Choroid plexus epithelial cell (primary cell): Measurements from ENCODE around the gene GRIK1.

Source experiments
- DNase-seq: peaks from one replicate; pipeline ENCODE4 v3.0.0-alpha.2; 2010; ENCODE audit warnings: low read depth
- H3K4me3 ChIP-seq: 2 replicates; pipeline ENCODE4 v1.5.1; 2011; ENCODE audit warnings: low read depth, mild to moderate bottlenecking, control low read depth, low read length, moderate library complexity
- TF ChIP-seq, protein P1 (sequence below): conservative IDR thresholded peaks from 2 replicates; pipeline ENCODE4 v1.5.1; 2011; ENCODE audit warnings: low read depth, mild to moderate bottlenecking, control low read depth, inconsistent platforms, low read length, moderate library complexity

The GRIK1 gene

DNA sequence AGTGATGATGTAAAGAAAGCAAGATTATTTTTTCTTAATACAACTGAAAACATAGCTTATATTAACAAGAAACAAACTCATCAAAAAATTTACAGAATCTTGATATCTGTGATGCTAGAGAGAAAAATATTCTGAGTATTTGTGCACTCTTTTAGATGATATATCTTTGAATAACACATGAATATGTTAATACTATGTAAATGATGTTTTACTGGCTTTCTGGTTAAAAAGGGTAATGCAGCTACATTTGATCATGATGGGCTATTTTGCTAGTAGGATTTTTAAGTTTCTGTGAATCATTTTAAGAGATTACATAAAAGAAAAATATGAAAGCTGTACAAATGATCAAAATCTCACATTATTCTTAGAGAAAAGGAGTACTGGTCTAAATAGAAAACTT, 114.5 kb downstream of the GRIK1 start:
- no peak overlapping the region for H3K4me3 ChIP-seq
- TF ChIP-seq, protein P1, sequence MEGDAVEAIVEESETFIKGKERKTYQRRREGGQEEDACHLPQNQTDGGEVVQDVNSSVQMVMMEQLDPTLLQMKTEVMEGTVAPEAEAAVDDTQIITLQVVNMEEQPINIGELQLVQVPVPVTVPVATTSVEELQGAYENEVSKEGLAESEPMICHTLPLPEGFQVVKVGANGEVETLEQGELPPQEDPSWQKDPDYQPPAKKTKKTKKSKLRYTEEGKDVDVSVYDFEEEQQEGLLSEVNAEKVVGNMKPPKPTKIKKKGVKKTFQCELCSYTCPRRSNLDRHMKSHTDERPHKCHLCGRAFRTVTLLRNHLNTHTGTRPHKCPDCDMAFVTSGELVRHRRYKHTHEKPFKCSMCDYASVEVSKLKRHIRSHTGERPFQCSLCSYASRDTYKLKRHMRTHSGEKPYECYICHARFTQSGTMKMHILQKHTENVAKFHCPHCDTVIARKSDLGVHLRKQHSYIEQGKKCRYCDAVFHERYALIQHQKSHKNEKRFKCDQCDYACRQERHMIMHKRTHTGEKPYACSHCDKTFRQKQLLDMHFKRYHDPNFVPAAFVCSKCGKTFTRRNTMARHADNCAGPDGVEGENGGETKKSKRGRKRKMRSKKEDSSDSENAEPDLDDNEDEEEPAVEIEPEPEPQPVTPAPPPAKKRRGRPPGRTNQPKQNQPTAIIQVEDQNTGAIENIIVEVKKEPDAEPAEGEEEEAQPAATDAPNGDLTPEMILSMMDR: no peak
- no peak for DNase-seq

DNA sequence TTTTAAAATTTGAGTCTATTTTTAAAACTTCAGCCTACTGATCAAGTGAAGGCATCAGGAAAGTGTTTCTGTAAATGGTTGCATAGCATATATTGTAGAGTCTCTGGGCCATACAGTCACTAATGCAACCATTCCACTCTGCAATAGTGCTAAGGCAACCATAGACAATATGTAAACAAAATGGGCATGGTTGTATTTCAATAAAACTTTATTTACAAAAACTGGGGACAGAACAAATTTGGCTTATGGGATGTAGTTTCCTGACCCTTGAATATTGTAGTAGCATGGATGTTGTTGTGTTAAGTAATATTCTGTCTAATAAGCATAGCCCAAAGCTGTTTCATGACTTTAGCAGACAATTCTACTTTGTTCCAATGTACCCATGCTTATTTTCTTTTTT, 117.7 kb downstream of the GRIK1 start:
- no peak overlapping the region for H3K4me3 ChIP-seq
- no peak for DNase-seq
- TF ChIP-seq, protein P1: no peak

DNA sequence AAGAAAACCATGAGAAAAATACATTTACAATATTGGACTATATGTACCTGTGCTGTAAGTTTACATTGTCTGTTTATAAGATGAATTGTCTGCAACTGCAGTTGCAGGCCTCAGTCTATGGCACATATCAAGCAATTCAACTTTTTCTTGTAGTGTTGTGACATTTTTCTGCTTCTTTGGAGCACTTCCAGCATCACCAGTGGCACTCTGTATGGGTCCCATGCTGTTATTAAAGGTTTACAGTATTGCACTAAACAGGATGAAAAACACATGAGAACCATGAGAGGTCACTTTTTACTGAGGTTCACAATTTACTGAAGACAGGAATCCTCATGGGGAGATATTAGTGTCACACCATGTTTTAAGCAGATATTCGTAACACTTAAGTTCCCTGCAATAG, 118.6 kb downstream of the GRIK1 start:
- TF ChIP-seq, protein P1: no peak
- H3K4me3 ChIP-seq: no peak overlapping the region
- DNase-seq: no peak

DNA sequence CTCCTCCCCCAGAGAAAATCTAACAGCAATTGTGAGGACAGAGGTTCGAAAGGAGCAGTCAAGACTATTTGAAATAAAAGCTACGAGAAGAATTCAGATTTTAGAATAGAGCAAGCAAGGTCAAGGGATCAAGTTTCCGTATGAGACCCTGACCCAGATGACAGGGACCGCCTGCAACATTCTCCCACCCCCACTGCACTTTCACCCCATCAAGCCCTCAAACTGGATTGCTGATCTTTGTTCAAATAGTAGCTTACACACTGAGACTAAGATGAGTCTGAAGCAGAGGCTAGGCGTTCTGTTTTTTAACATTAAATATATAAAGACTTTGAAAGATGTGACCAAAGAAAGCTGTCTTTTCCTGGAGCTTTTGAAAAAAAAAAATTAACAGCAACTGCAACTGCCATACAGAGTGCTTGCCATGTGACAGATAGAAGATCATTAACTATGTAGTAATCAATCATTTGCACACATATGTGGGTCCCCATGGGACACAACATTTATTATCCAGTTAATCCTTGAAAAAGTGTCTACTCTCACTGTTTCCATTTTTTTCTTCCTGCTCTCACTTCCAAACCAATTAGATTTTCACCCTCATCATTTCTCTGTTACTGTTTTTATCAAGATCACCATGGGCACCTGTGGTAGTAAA, 120.0 kb downstream of the GRIK1 start:
- DNase-seq: no peak
- H3K4me3 ChIP-seq: no peak overlapping the region
- TF ChIP-seq, protein P1: no peak

DNA sequence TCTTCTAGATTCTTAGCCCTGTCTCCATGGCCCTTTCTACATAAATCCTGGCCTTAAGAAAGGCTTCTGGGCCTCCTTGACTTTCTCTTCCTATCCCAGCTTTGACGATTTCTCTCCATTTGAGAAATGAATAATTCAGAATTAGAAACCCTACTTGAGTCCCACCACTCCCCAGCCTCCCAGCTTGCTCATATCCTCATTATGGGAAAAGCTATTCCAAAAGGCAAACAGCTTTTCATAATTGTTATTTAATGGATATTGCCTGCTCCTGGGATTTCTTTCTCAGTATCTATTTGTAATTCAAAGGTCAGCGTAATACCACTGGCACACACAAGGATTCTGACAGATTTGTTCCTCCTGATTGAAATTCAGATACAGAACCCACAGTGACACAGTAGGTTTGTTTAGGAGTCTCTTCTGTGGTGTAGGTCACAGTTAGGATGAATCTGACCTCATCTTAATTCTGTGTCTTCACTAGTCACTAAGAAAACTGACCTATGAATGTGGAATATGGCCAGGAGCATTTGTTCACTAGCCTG, 121.3 kb downstream of the GRIK1 start:
- H3K4me3 ChIP-seq: no peak overlapping the region
- no peak for DNase-seq
- TF ChIP-seq, protein P1: no peak

DNA sequence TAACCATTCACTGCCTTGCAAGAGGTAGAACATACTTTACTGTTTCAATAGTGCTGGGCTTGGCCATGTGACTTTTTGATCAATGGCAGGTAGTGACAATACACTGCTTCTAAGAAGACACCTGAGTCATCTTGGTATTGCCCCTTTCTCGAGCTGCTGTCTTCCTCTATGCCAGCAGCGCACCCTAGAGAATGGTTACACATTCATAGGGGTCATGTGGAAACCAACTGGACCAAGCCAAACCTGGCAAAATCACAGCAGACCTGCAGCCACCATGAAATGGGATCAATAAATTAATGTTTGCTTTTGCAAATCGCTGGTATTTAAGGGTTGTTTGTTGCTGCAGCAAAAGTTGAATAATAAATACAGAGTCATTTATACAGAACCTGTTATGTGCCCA, 122.3 kb downstream of the GRIK1 start:
- no peak for DNase-seq
- no peak overlapping the region for H3K4me3 ChIP-seq
- TF ChIP-seq, protein P1: no peak

DNA sequence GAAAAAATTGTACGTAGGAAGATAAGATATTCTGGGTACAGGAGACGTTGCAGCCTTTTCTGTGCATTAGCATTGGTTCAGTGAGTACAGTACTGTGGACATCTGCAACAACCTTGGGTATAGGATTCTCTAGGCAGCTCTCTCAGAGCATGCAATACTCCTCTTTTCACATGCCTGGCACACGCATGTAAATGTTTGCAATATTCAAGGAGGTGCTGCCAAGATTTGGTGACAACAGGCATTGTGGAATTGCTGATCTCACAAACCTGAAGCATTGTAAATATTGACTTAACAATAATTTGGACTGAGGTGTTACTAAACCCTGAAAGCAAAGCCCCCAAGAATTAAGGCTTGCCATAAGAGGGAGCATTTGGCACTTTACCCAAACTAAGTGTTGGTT, 126.8 kb downstream of the GRIK1 start:
- no peak for DNase-seq
- TF ChIP-seq, protein P1: no peak

More for the DNA sequence above, 126.8 kb downstream of the GRIK1 start:
- no peak overlapping the region for H3K4me3 ChIP-seq
